Lung (tissue), 12 donors: ENCODE results near the gene ZNF750. TPM values are rescaled to one million over a fixed set of nuclear protein-coding genes. Genes with fewer than 3 reads are reported as not detected.
A peak's percentile ranks its signal among the peaks of the same experiment; 100 is the strongest.

Source experiments
- ATAC-seq: fragments of 200-7000 bp; cut with Tn5 transposase; one replicate; pipeline ENCODE4 v1.9.1; 2020; ENCODE audit warnings: moderate number of reproducible peaks; ENCODE audit not compliant: insufficient read depth, low FRiP score
- DNase-seq, 3 donors: peaks; one replicate each; pipeline ENCODE4 v3.0.0-alpha.2; 2013 to 2017
- H3K27ac ChIP-seq, 2 donors: one replicate each; pipeline ENCODE4 v1.5.1; 2013; ENCODE audit warnings: mild to moderate bottlenecking in 2 of 2, moderate library complexity in 2 of 2, control low read depth in 1 of 2, inconsistent platforms in 1 of 2, low read depth in 1 of 2, low read length in 1 of 2
- H3K27me3 ChIP-seq, 3 donors: one replicate each; pipeline ENCODE4 v1.5.1; 2013; ENCODE audit warnings: low read length in 2 of 3; ENCODE audit not compliant: control insufficient read depth in 3 of 3, insufficient read depth in 3 of 3
- H3K36me3 ChIP-seq, 4 donors: one replicate each; pipeline ENCODE4 v1.5.1; 2013; ENCODE audit warnings: low read length in 4 of 4, mild to moderate bottlenecking in 1 of 4, moderate library complexity in 1 of 4; ENCODE audit not compliant: control insufficient read depth in 4 of 4, insufficient read depth in 4 of 4
- H3K4me1 ChIP-seq, 5 donors: one replicate each; pipeline ENCODE4 v1.5.1; 2013; ENCODE audit warnings: low read length in 5 of 5, mild to moderate bottlenecking in 2 of 5, moderate library complexity in 1 of 5; ENCODE audit not compliant: control insufficient read depth in 5 of 5, insufficient read depth in 5 of 5
- H3K4me3 ChIP-seq: one replicate; pipeline ENCODE4 v1.5.1; 2013; ENCODE audit warnings: mild to moderate bottlenecking, control low read depth, moderate library complexity
- H3K9ac ChIP-seq, 2 donors: one replicate each; pipeline ENCODE4 v1.5.1; 2013; ENCODE audit warnings: low read length in 2 of 2, control low read depth in 1 of 2; ENCODE audit not compliant: insufficient read depth in 1 of 2
- H3K9me3 ChIP-seq, 4 donors: one replicate each; pipeline ENCODE4 v1.5.1; 2013; ENCODE audit warnings: low read length in 3 of 4, mild to moderate bottlenecking in 1 of 4, moderate library complexity in 1 of 4; ENCODE audit not compliant: control insufficient read depth in 4 of 4, insufficient read depth in 3 of 4
- whole genome bisulfite sequencing, 2 donors: extraction: QIAGEN DNeasy Blood & Tissue Kit; methylation state at CpG; one replicate each; pipeline ENCODE4 v1.1.7; 2013; 5-methylcytosine and 5-hydroxymethylcytosine counted together
- polyA plus RNA-seq, 2 donors: library from polyadenylated mRNA; stranded (reverse); fragments of 200-250 nt; gene quantifications; one replicate each; pipeline ENCODE4 v1.2.1, GENCODE V29; 2013
- total RNA-seq, 2 donors: library from RNA; depleted of rRNA in 1 of 2; stranded (reverse); fragments of >200 nt in 1 of 2; gene quantifications; one replicate each; pipeline ENCODE4 v1.2.1, GENCODE V29; 2014 to 2021
- TF ChIP-seq, protein P1 (sequence below): IDR thresholded peaks from 2 replicates; pipeline ENCODE4 v1.5.1; 2012; ENCODE audit warnings: mild to moderate bottlenecking; ENCODE audit errors: control extremely low read depth, extremely low read depth
- donor health status: control.
- donor health status: control.
- donor health status: Bipolar disorder and iron deficiency.
- donor health status: healthy.
- donor health status: DM: yes; HTN: yes; CAD: no.

Gene ZNF750
- total and polyA plus RNA-seq, 4 donors = 1.3 to 4.4 (median 1.9) TPM

DNA sequence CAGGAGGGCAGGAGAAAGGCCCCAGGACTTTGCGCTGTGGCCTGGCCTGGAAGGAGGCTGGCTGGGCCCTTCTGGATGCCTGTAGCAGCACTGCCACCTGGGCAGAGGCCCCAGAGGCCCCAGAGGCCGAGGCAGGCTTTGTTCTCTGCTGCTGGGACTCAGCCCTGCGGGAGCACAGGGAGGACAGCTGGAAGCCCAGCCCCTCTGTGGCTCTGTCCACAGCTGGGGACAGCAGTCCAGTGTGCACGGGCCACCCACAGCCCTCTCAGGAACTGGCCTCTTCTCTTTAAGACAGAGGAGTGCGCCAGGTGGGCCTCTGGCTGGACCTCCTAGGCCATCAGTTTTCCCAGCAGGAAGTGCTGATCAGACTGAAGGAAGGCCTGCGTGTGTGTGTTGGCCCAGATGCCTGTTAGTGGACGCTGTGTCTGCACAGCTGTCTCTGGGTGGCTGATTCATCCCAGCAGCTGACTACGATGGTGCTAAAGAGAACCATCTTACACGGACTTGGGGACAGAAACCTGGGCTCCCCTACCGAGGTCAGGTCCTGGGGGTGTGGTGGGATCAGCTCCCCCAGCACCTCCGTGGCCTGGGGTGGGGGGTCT is 26.9 kb upstream of the ZNF750 start:
- peak overlapping the region in 1 of 2 donors; percentile 57 for H3K27ac ChIP-seq
- H3K27me3 ChIP-seq = no peaks in the 10 kb centered on the region
- no peaks in the 10 kb centered on the region for H3K9me3 ChIP-seq
- peak overlapping the region in 1 of 2 donors; percentile 9 for H3K9ac ChIP-seq
- no peak for ATAC-seq
- peaks cover 3 to 10% (median 9%) of the 10 kb centered on the region in 4 donors for H3K36me3 ChIP-seq
- H3K4me1 ChIP-seq = peaks cover 0 to 14% (median 8%) of the 10 kb centered on the region in 5 donors
- 76 to 90% methylated on average over 11 of the region's 11 CpGs for WGBS, 2 donors
- H3K4me3 ChIP-seq = no peak overlapping the region
- TF ChIP-seq, protein P1, sequence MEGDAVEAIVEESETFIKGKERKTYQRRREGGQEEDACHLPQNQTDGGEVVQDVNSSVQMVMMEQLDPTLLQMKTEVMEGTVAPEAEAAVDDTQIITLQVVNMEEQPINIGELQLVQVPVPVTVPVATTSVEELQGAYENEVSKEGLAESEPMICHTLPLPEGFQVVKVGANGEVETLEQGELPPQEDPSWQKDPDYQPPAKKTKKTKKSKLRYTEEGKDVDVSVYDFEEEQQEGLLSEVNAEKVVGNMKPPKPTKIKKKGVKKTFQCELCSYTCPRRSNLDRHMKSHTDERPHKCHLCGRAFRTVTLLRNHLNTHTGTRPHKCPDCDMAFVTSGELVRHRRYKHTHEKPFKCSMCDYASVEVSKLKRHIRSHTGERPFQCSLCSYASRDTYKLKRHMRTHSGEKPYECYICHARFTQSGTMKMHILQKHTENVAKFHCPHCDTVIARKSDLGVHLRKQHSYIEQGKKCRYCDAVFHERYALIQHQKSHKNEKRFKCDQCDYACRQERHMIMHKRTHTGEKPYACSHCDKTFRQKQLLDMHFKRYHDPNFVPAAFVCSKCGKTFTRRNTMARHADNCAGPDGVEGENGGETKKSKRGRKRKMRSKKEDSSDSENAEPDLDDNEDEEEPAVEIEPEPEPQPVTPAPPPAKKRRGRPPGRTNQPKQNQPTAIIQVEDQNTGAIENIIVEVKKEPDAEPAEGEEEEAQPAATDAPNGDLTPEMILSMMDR = no peak
- peak; percentile 61 to 74 (median 62) for DNase-seq

DNA sequence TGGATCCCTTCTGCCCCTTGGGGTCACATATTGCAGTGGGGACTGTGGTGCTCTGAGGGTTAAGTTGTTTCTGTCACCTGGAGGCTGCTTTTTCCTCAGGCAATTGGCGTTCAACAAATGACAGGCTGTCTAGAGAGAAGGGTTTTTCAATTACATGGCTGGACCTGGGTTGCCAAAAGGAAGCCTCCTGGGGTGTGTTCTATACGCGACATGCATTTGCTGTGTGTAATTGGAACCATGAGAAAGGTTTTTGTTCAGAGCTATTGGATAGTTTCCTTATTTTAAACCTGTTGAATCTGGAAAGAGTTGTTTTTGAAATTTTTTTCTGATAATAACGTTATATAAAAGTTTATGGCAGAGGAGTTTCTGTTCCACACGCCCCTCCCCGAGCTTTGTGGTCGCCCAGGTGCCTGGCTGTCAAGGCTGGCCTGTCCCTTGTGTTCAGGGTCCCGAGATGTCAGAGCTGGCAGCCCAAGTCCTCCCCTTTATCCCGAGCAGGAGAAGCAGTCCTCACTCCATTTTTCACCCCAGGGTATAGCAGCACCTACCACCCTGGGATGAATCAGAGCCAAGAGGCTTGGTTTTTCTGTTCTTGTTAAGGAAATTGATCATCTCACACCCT is 26.1 kb upstream of the ZNF750 start:
- TF ChIP-seq, protein P1 = no peak
- ATAC-seq (no peak), DNase-seq (no peak)
- peaks cover 0 to 14% (median 8%) of the 10 kb centered on the region in 5 donors for H3K4me1 ChIP-seq
- peaks cover 3 to 8% (median 6%) of the 10 kb centered on the region in 4 donors for H3K36me3 ChIP-seq
- H3K9ac ChIP-seq = peak overlapping the region in 1 of 2 donors; percentile 9
- no peaks in the 10 kb centered on the region for H3K9me3 ChIP-seq
- WGBS, 2 donors = 82 to 83% methylated on average over 9 of the region's 9 CpGs
- H3K27ac ChIP-seq = no peak overlapping the region
- H3K4me3 ChIP-seq = no peak overlapping the region
- no peaks in the 10 kb centered on the region for H3K27me3 ChIP-seq

DNA sequence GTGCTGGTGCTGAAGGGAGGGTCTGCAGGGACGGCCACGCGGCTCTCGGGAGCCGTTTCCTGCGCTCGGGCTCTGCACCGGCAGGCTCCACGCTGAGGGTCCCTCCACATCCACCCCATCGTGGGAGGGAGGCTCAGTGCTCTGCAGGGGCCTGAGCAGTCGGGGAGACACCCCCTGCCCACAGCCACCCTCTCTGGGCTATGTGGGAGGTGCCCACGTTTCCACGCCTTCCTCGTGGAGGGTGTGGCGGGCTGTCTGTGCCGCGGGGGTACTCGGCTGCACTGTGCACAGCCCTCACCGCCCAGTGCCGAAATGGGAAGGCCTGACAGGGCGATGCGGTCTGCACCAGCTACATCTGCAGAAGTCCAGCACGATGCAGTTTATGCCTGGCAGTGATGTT is 25.5 kb upstream of the ZNF750 start:
- no peaks in the 10 kb centered on the region for H3K9me3 ChIP-seq
- 82 to 90% methylated on average over 23 of the region's 23 CpGs for WGBS, 2 donors
- H3K4me3 ChIP-seq = no peak overlapping the region
- TF ChIP-seq, protein P1 = no peak
- H3K36me3 ChIP-seq = peaks cover 0 to 2% (median under 1%) of the 10 kb centered on the region in 4 donors
- no peaks in the 10 kb centered on the region for H3K27me3 ChIP-seq
- ATAC-seq = no peak
- no peak for DNase-seq
- no peak overlapping the region for H3K9ac ChIP-seq
- peaks cover 0 to 18% (median 8%) of the 10 kb centered on the region in 5 donors for H3K4me1 ChIP-seq
- H3K27ac ChIP-seq = no peak overlapping the region
